HG03354 (cell line): Measurements from ENCODE around the gene BTBD2.
A peak's percentile ranks its signal among the peaks of the same experiment; 100 is the strongest.
"Not testable (repeated sequence)": the region's sequence is repeated elsewhere in the genome, so short reads cannot be mapped to it uniquely, and the experiment has no call there.

Experiments
- ATAC-seq: cut with Tn5 transposase; IDR thresholded peaks from one replicate; pipeline ENCODE4 v1.9.1; 2021; ENCODE audit warnings: mild to moderate bottlenecking; ENCODE audit not compliant: unreplicated experiment, poor library complexity, severe bottlenecking

BTBD2 gene

DNA sequence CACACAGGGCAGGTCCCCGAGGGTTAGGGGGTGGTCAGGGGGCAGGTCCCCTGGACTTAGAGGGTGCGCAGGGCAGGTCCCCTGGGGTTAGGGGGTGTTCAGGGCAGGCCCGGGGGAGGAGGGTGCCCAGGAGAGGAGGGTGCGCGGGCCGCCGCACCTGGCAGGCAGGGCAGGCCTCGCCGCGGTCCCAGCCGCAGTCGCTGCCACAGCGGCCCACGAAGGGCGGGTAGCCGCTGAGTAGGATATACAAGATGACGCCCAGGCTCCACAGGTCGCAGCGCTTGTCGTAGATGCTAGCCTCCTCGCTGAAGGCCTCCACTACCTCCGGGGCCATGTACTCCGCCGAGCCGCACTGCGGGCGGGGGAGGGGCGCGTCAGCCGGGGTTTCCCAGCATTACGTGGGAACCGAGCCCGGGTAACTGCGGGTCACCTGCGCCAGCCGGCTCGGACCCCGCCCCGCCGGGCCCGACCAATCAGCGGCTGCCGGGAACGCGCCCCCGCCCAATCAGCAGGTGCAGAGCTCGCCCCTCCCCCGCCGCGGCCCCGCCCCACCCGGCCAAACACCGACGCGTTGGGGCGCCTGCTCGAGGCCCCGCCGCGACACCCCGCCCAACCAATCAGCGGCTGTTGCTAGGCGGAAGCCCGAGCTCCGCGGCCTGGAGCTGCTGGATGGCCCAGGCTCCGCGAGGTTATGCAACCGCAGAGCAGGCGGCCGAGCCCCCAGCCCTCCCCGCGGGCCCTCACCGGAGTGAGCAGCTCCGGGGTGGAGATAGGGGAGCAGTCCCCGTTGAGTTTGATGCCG, 26.4 kb upstream of the BTBD2 start:
- peak; percentile 72 for ATAC-seq

DNA sequence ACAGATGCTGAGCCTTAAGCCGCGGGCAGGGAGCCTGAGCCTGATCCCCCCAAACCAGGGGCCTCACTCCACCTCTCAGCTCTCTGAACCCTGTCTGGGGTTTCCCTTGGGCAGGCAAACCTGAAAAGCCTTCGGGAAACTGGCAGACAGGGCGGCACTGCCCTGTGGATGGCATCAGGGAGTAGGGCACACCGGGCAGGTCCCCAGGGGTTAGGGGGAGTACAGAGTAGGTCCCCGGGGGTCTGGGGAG, 25.8 kb upstream of the BTBD2 start:
- no peak for ATAC-seq

DNA sequence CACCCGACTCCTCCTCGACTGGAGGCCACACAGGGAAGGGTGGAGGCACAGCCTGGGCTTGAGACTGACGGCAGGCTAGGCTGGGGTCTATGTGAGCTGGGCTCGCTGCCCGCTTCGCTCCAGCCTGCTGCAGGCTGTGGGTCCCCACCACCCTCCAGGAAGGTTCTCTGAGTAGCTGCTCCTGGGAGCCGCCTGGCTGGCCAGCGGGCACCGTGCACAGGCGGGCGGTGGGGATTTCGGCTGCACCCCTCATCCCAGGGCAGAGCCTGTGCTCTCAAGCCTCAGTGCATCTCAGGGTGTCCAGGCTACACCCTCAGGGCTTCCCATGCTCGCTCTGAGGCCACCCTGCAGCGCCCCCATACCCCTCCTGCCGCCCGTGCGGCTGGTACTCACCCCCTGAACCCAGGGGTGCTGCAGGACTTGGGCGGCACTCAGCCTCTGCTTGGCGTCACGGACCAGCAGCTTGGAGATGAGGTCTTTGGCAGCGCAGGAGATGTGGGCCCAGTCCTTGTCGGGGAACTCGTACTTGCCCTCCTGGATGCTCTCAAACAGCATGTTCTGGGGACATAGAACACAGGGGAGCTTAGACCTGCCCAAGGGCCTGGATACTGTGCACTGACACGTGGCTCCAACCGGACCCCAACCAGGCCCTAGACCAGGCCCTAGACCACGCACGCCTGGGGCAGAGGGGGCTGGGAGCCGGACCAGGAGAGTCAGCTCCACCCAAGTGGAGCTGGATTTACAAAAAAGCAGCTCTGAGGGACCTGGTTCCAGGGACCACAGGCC, 25.3 kb upstream of the BTBD2 start:
- no peak for ATAC-seq

DNA sequence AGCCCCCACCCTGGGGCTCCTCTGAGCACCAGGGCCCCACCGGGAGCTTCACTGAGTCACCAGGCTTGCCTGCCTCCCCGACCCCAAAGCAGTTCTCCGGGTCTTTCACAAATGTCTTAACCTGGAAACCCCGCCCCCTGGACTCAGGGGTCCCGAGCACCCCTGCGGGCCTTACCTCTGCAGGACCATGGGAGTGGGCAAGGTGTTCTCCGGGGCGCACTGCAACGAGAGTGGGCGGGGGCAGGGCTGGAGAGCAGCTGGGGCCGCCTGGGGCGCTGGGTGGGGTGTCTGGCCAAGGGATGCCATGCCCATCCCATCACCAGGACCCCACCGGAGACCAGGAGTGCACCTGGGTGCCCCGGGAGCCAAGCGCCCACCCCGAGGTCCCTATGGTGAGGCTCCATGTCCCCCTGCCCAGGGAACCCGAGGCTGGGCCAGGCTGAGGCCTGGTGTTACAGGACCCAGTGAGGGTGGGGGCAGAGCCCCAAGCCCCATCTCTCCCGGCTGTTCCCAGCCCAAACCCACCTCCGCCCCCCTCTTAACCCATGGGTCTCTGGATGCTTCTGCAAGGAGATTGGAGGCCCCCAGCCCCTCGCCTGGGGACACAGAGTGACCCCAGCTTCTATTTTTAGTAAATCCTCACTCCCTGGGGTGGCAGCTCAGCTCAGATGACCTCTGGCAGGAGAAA, 24.6 kb upstream of the BTBD2 start:
- ATAC-seq: no peak

DNA sequence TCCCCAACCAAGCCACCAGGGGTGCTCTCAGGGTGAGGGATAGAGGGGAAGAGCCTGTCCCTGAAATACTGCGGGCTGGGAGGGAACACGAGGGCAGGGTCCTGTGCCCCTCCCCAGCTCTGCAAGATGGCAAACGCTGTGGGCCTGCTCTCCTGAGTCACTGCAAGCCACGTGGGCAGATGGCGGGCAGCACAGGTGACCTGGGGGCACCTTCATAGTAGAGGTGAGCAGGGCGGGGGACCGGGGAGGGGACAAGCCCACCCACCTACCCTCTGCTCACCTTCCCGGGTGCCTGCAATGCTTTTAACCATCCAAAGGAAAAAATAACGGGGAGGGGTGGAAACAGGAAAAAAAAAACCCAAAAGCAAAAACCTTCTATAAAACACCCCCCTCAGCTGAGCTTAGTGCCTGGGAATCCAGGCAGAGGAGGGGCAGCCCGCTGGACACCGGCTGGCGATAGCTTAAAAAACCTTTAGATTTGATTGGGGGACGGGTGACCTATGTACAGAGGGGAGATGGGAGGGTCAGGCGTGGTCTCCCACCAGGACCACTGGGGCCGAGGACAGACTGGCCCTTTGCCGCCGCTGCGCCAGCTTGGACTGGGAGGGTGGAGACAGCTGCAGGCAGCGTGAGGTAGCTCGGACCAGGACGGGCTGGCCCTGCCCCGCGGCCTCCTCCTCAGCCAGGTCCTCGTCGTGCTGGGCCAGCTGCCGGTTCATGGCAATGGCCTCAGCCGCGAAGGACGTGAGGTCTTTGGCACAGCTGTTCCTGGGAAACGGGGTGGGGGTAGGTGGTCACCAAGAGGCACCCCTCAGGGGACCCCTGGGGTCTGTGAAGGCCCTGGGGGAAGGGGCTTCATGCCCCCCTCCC, 23.8 kb upstream of the BTBD2 start:
- ATAC-seq: no peak

DNA sequence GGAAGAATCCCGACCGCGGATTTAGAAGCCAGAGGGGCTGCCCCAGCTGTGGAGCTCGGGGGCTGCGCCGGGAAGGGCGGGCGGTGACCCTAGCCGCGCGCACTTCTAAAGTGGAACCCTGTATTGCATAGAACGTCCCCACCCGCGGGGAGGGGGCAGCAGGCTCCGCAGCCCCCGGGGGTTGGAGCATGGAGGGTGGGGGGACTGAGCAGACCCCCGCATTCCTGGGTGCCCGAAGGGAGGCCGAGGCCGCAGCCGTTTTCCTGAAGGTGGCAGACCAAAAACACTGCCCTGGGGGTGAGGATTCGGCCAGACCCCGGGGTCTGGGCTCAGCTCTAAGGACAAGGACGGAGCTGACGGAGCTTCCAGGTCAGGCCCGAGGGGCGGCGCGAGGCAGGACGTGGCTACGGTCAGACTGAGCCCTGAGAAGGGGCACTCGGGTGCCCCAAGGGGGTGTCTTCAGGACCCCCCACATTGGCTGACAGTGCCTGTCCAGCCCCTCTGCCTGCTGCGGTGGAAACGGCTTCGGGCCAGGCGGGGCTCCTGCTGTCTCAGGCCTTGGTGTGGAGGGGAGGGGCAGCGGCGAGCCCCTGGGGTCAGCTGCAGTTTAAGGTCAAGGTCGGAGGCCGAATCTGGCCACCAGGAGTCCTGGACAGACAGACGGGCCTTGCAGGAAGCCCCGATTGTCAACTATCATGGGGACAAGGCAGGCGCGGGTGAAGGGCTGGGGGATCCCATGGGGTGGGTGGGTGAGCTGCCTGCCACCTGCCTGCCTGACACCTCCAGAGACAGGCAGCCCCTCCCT, 23.0 kb upstream of the BTBD2 start:
- no peak for ATAC-seq

DNA sequence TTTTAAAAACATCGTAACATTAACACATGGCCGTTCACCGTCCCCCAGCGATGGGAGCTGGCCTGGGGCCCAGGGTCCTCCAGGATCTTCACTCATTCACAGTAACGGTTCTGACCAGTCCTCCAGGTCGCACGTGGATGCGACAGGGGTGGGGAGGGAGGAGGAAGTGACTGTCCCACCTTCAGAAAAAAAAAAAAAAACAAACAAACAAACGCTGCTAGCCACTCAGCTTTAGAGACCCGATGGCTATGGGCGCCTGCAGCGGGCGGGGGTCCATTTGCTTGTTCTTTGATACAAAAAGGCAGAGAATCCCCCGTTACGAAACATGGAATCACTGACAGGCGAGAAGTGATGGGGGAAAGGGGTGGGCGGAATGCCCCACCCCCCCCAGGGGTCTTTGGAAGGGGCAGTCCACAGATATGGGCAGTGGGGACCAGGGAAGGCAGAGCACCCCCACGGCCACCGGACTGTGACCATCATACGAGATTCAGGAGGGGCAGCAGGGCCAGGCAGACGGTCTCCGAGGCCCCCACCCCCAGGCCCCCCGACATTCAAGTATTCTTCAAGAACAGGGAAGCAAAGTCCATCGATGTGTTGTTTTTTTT, 22.2 kb upstream of the BTBD2 start:
- ATAC-seq: no peak

DNA sequence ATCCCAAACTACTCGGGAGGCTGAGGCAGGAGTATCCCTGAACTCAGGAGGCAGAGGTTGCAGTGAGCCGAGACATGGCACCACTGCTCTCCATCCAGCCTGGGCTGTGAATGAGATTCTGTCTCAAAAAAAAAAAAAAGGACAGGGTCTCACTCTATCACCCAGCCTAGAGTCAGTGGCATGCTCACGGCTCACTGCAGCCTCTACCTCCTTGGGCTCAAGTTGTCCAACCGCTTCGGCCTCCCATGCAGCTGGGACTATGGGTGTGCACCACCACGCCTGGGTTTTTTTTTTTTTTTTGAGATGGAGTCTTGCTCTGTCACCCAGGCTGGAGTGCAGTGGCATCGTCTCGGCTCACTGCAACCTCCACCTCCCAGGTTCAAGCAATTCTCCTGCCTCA, 20.9 kb upstream of the BTBD2 start:
- no peak for ATAC-seq

DNA sequence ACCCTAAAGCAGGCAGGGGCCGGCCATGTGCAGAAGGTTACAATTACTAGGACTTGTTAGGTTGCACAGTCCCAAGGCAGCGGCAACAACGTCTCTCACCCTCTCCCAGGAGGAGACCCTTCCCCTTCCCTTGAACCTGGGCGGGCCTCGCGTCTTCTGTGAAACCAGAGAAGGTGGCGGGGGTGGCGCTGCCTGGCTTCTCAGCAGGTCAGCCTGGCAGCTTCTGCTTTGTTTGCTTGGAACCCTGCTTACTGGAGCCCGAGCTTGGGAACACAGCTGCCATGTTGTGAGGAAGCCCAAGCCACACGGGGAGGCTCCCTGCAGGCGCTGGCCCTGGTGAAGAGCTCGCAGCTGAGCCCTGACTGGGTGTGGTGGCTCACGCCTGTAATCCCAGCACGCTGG, 20.1 kb upstream of the BTBD2 start:
- no peak for ATAC-seq

DNA sequence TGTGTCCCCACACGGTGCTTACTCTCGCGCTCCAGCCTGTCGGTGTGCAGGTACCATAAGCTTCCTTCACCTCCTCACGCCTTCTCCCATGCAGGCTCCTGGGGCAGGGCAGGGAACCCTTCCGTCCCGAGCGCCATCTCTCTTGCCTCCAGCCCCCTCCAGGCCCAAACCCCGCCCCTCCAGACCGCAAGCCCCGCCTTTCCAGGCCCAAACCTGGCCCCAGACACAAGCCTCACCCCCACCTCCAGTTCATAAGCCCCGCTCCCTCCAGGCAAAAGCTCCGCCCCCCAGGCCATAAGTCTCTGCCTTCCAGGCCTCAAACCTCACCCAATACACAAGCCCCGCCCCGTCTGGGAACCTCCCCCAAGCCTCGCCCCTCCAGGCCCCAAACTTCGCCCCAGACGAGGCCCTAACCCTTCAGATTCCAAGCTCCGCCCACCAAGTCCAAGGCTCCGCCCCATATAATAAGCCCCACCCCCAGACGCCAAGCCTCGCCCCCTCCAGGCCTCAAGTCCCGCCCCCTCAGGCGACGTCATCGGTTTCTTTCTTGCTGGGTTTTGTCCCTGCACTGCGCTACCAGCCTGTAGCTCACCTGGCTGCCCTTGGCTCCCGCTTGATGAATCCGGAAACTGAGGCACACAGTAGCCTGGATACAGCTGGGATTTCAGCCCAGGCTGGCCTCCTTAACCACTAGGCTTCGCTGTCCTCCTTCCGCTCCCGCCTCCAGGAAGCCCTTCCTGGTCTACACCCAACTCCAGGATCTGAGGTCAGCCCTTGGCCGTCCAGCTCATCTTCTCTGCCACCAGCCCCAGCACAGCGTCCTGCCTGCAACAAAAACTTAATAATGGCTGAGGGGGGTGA, 19.4 kb upstream of the BTBD2 start:
- ATAC-seq: no peak

DNA sequence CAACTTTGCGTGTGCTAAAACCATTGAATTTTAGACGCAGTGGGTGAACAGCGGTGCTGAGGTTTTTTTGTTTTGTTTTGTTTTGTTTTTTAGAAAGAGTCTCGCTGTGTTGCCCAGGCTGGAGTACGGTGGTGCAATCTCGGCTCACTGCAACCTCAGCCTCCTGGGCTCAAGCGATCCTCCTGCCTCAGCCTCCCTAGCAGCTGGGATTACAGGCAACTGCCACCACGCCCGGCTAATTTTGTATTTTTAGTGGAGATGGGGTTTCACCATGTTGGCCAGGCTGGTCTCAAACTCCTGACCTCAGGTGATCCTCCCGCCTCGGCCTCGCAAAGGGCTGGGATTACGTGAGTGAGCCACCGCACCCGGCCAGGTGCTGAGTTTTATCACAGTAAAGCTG, 18.7 kb upstream of the BTBD2 start:
- not testable (repeated sequence) for ATAC-seq

DNA sequence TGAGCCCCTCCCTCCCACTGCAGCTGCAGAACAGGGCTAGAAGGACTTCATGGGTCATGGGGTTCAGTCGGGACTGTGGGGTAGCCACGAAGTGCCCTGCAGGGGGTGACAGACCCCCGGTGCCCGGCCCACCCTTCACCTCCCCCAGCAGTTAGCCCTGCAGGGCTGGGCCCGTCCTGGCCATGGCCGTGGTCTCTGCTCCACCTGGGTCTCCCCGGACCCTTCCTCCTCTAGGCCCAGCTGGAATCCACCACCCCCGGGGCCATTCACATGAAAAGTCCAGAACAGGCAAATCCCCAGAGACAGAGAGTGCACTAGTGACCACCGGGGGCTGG, 18.3 kb upstream of the BTBD2 start:
- no peak for ATAC-seq

DNA sequence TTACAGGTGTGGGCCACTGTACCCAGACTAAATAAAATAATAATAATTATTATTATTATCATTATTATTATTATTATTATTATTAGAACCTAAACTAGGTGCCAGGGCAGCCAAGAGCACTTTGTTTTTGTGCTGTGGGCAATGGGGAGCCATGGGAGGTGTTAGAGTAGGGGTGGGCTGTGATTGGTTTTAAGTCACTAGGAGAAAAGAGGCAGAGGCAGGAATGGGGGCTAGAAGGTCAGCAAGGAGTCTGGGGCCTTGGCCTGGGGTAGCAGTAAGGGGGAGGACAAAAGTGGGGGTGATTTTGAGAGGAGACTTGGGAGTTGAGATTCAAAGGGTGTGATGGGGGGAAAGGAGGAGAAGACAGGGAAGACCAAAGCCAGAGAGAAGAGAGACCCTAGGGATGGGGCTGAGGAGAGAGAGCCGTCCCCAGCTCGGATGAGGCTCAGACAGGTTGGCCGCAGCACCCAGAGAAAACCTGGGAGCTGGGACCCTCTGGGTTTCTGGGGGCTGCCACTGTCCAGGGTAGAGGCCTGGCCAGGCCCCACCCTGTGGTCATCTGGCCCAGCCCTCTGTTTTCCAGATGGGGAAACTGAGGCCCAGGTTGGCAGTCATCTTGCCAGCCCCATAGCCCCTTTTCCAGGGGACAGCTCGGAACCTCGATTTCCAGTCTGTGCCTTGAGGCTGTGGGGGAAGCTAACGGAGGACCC, 17.8 kb upstream of the BTBD2 start:
- no peak for ATAC-seq

DNA sequence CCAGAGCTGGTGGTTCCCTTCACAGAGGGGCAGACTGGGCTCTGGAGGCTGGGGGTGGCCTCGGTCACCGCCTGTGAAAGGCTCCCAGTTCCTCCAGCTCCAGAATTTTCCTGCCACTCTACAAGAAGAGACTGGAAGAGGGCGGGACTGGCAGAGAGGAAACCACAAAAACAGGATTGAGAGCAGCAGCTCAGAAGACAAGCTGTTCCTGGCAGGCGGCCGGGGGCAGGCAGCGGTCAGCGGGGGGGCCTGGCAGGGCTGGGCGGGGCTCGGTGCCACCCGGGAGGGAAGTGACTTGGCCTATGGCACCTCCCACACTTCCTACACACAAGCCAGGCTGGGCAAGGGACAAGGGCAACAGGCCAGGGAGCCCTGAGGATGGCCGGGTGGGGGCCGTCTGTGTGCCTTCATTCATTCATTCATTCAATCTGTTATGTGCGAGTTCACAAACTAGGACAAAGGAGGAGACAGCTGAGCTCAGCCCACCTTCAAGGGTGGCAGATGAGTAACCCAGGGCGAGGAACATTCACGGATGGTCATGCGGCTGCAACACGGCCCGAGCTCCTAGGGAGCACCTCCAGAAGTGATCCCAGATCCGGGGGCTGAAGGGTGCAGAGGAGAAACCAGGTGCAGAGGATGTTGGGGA, 16.9 kb upstream of the BTBD2 start:
- ATAC-seq: no peak

DNA sequence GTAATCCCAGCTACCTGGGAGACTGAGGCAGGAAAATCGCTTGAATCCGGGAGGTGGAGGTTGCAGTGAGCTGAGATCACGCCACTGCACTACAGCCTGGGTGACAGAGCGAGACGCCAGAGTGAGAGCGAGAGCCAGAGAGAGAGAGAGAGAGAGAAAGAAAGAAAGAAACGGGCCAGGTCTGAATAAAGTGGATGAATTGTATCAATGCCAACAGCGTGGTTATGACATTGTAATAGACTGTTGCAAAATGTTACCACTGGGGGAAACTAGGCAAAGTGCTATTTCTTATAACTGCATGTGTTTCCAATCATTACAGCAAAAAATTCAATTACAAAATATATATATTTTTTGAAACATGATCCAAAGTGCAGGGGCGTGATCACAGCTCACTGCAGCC, 11.8 kb upstream of the BTBD2 start:
- no peak for ATAC-seq

DNA sequence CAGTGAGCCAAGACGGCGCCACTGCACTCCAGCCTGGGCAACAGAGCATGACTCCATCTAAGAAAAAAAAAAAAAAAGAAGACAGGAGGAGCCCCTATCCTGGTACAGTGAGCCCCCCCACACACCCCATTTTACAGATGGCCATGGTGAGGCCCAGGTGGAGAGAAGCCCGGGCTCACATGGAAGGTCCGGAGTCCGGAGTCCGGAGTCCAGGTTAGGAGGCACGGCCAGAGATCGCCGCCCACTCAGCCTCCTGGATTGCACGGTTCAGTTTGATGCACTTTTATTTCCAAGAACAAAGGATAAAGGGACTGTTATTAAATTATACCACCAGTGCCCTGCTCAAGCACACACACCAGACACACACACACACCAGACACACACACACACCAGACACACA, 11.3 kb upstream of the BTBD2 start:
- ATAC-seq: no peak

DNA sequence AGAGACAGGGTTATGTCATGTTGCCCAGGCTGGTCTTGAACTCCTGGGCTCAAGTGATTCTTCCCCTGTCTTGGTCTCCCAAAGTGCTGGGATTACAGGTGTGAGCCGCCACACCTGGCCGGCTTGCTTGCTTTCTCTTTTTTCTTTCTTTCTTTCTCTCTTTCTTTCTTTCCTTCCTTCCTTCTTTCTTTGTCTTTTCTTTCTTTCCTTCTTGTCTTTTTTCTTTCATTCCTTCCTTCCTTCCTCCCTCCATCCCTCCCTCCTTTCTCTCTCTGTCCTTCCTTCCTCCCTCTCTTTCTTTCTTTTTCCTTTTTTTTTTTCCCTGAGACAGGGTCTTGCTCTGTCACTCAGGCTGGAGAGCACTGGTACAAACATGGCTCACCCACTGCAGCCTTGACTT, 6.8 kb upstream of the BTBD2 start:
- no peak for ATAC-seq
